ENCODE data around the gene NRP2.

DNA sequence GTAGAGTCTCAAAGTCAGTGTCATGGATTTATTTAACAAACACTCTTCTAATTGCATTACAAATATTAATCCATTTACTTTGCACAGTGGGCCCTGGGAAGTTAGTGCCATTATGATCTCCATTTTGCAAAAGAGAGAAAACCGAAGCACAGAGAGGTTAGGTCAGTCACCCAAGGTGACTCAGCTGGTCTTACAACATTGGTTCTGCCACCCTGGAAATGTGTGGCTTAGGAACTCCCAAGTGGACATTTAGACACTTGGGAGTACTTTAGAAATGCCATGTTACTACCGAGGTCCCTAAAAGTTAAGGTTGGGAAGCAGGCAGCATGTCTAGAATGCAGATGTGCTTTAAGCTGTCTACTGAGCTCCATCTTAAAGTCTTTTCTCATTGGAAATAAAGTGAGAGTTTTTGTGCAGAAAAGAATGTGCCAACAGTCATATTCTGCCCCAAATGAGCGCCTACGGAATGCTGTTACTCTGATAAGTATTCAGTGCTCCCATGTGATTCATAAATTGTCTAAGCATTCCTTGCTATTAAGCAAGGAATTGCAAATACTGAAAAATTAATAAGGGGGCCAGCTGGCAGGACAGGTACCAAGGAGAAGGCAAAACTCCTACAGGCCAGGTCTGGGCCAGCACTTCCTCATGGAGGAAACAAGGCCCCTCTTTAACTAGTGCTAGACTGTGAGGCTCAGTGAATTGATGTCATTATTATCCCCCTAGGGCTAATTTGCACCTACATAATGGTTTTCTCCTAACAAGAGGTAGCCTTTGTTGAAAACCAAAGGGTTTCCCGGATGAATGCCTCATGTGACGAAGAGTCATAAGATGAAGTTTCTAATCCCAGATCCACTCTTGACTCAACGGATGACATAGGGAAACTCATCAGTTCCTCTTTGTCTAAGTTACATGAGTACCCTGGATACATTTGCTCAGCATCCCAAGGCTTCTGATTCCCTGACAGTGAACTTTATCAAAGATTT, 16.3 kb downstream of the NRP2 start:
- TF ChIP-seq SUZ12 (IDR thresholded peaks at IDR 0.05; ENCODE audit: extremely low read depth, insufficient read depth, insufficient read length) = no peak
- no peak for TF ChIP-seq ZNF274 (IDR thresholded peaks at IDR 0.05; ENCODE audit: low read depth, low read length)

All from NT2/D1 (cell line).